GM21381 (cell line): Measurements from ENCODE around the gene HHIPL2.
"Not testable (repeated sequence)": the region's sequence is repeated elsewhere in the genome, so short reads cannot be mapped to it uniquely, and the experiment has no call there.

Experiments used
- ATAC-seq: cut with Tn5 transposase; IDR thresholded peaks from one replicate; pipeline ENCODE4 v1.9.1; 2021; ENCODE audit warnings: mild to moderate bottlenecking, moderate library complexity; ENCODE audit not compliant: unreplicated experiment

HHIPL2 gene

GRCh38 chr1:222540598-222540995, 7.3 kb downstream of the HHIPL2 start:
- ATAC-seq = no peak

GRCh38 chr1:222539951-222540597, 7.8 kb downstream of the HHIPL2 start:
- no peak for ATAC-seq

- no peak for ATAC-seq
These were observed 12.4 kb downstream of the HHIPL2 start for GRCh38 chr1:222535455-222535854.

GRCh38 chr1:222530852-222531251, 17.1 kb downstream of the HHIPL2 start:
- ATAC-seq = no peak

GRCh38 chr1:222529916-222530315, 18.0 kb downstream of the HHIPL2 start:
- ATAC-seq = no peak

GRCh38 chr1:222529181-222529580, 18.7 kb downstream of the HHIPL2 start:
- no peak for ATAC-seq

- ATAC-seq = no peak
These were observed 22.0 kb downstream of the HHIPL2 start for GRCh38 chr1:222525951-222526350.

- no peak for ATAC-seq
These were observed 24.1 kb downstream of the HHIPL2 start for GRCh38 chr1:222523852-222524251.

GRCh38 chr1:222522105-222522915, 25.6 kb downstream of the HHIPL2 start:
- ATAC-seq = no peak

- ATAC-seq = no peak
These were observed 26.4 kb downstream of the HHIPL2 start for GRCh38 chr1:222521299-222522104.

GRCh38 chr1:222489496-222489895, 58.4 kb downstream of the HHIPL2 start:
- not testable (repeated sequence) for ATAC-seq

GRCh38 chr1:222487774-222488173, 60.1 kb downstream of the HHIPL2 start:
- not testable (repeated sequence) for ATAC-seq

- ATAC-seq = not testable (repeated sequence)
These were observed 63.9 kb downstream of the HHIPL2 start for GRCh38 chr1:222484005-222484404.

GRCh38 chr1:222479567-222479966, 68.3 kb downstream of the HHIPL2 start:
- not testable (repeated sequence) for ATAC-seq

GRCh38 chr1:222476436-222476835, 71.5 kb downstream of the HHIPL2 start:
- not testable (repeated sequence) for ATAC-seq

GRCh38 chr1:222473717-222474116, 74.2 kb downstream of the HHIPL2 start:
- not testable (repeated sequence) for ATAC-seq

GRCh38 chr1:222472776-222473540, 74.9 kb downstream of the HHIPL2 start:
- ATAC-seq = not testable (repeated sequence)
